ENCODE measurements around the gene XIST.

XIST gene

GRCh38 chrX:73785493-73785892, 67.0 kb downstream of the XIST start:
- no peak for DNase-seq

Data from CD4-positive, alpha-beta T cell treated with Interleukin-15 for 1 hour (primary cell).